Endothelial cell of umbilical vein (primary cell): Measurements from ENCODE around the gene ETS1. TPM values are rescaled to one million over a fixed set of nuclear protein-coding genes. Genes with fewer than 3 reads are reported as not detected.

ENCODE experiments used
- BruUV-seq: library from RNA; stranded (reverse); fragments of 400-500 nt; replicated peaks from 2 replicates; lab custom pipeline; 2021; lab: Mats Ljungman, UMichigan
- CTCF ChIA-PET: fragments of 300-600, 350-600 bp; sonication (Branson Sonifier 250); formaldehyde crosslinking; loops from one replicate; lab custom pipeline; 2021; ENCODE audit warnings: antibody characterized with exemption, inconsistent platforms; lab: Charles Lee
- POLR2A ChIA-PET: fragments of 300-600, 350-600 bp; sonication (Branson Sonifier 250); formaldehyde crosslinking; loops from one replicate; lab custom pipeline; 2021; ENCODE audit warnings: antibody characterized with exemption, inconsistent platforms; lab: Charles Lee
- DNase-seq: peaks from one replicate; pipeline ENCODE4 v3.0.0-alpha.2; 2011; ENCODE audit warnings: low read depth, low spot score
- FAIRE-seq: peaks from 2 replicates; lab custom pipeline; 2011; peaks lifted over from hg19 to GRCh38; lab: Jason Lieb, UNC
- H2AFZ ChIP-seq: 2 replicates; pipeline ENCODE4 v1.6.0; 2012; ENCODE audit warnings: low read depth, low read length, control low read depth, inconsistent platforms
- H3K27ac ChIP-seq: 2 replicates; pipeline ENCODE4 v1.5.1; 2011; ENCODE audit warnings: low read depth, mild to moderate bottlenecking, control low read depth, low read length, moderate library complexity; ENCODE audit not compliant: insufficient read depth
- H3K27me3 ChIP-seq, 2 experiments: 2 replicates each; pipeline versions ENCODE4 v1.6.0 to v1.6.1; 2011; ENCODE audit warnings: low read length in 2 of 2, mixed read lengths in 1 of 2; ENCODE audit not compliant: control insufficient read depth in 2 of 2, insufficient read depth in 2 of 2
- H3K36me3 ChIP-seq, 2 experiments: 2 replicates in 1 of 2; 3 replicates in 1 of 2; pipeline ENCODE4 v1.5.1; 2011; ENCODE audit warnings: low read length in 2 of 2, mild to moderate bottlenecking in 1 of 2, moderate library complexity in 1 of 2; ENCODE audit not compliant: control insufficient read depth in 2 of 2, insufficient read depth in 2 of 2; ENCODE audit errors: extremely low read depth in 1 of 2
- H3K4me1 ChIP-seq: 3 replicates; pipeline ENCODE4 v1.5.1; 2011; ENCODE audit warnings: mild to moderate bottlenecking, low read length; ENCODE audit not compliant: control insufficient read depth, insufficient read depth; ENCODE audit errors: extremely low read depth
- H3K4me2 ChIP-seq: 2 replicates; pipeline ENCODE4 v1.6.1; 2011; ENCODE audit warnings: low read length, control low read depth, mixed read lengths; ENCODE audit not compliant: insufficient read depth
- H3K4me3 ChIP-seq, 3 experiments: fragments of 200-600 bp in 1 of 3; sonication (generic), shearing (Covaris generic) in 1 of 3; replicated peaks in 1 of 3; 2 replicates each; pipeline ENCODE4 v1.5.1; 2011 to 2016; ENCODE audit warnings: control low read depth in 3 of 3, low read length in 3 of 3, mild to moderate bottlenecking in 2 of 3, inconsistent platforms in 1 of 3, low read depth in 1 of 3, moderate library complexity in 1 of 3; ENCODE audit not compliant: insufficient read depth in 1 of 3
- H3K79me2 ChIP-seq: 2 replicates; pipeline ENCODE4 v1.6.0; 2012; ENCODE audit warnings: low read length, inconsistent platforms; ENCODE audit not compliant: control insufficient read depth, insufficient read depth
- H3K9ac ChIP-seq: replicated peaks from 2 replicates; pipeline ENCODE3; 2011; ENCODE audit warnings: low read length, control low read depth; ENCODE audit not compliant: insufficient read depth; ENCODE audit errors: extremely low read depth
- H3K9me1 ChIP-seq: replicated peaks from 3 replicates; pipeline ENCODE4 v1.6.0; 2011; ENCODE audit warnings: mild to moderate bottlenecking, low read length; ENCODE audit not compliant: control insufficient read depth, insufficient read depth; ENCODE audit errors: extremely low read depth
- H3K9me3 ChIP-seq: replicated peaks from 2 replicates; pipeline ENCODE4 v1.5.1; 2012; ENCODE audit warnings: low read length, inconsistent platforms; ENCODE audit not compliant: control insufficient read depth, insufficient read depth
- H4K20me1 ChIP-seq: replicated peaks from 2 replicates; pipeline ENCODE3; 2011; ENCODE audit warnings: mild to moderate bottlenecking, low read length; ENCODE audit not compliant: control insufficient read depth, insufficient read depth; ENCODE audit errors: extremely low read depth
- CTCF ChIP-seq, 2 donors: IDR thresholded peaks; 1 replicate in 1 of 2; 2 replicates in 1 of 2; pipeline ENCODE4 v1.5.1; 2011; ENCODE audit warnings: low read length in 2 of 2, mild to moderate bottlenecking in 2 of 2, moderate library complexity in 2 of 2, control low read depth in 1 of 2, inconsistent platforms in 1 of 2, low read depth in 1 of 2; ENCODE audit not compliant: insufficient read depth in 1 of 2; ENCODE audit errors: extremely low read depth in 1 of 2
- EZH2 ChIP-seq: IDR thresholded peaks from 2 replicates; pipeline ENCODE4 v1.6.1; 2012; ENCODE audit warnings: borderline replicate concordance, low read depth, mild to moderate bottlenecking, moderate library complexity, low read length, inconsistent platforms; ENCODE audit not compliant: severe bottlenecking
- FOS ChIP-seq: IDR thresholded peaks from 2 replicates; pipeline ENCODE4 v1.6.1; 2011; ENCODE audit warnings: mild to moderate bottlenecking, low read length, moderate library complexity, borderline replicate concordance; ENCODE audit not compliant: insufficient read depth
- GATA2 ChIP-seq: IDR thresholded peaks from 2 replicates; pipeline ENCODE4 v1.7.0; 2011; ENCODE audit warnings: low read depth, mild to moderate bottlenecking, moderate library complexity, mixed read lengths, low read length; ENCODE audit not compliant: insufficient read length, insufficient read depth
- JUN ChIP-seq: IDR thresholded peaks from 2 replicates; pipeline ENCODE4 v1.6.1; 2011; ENCODE audit warnings: borderline replicate concordance, low read depth; ENCODE audit not compliant: insufficient read length, insufficient read depth
- MAX ChIP-seq: IDR thresholded peaks from 2 replicates; pipeline ENCODE4 v1.6.1; 2011; ENCODE audit not compliant: insufficient read depth, insufficient read length
- MYC ChIP-seq: IDR thresholded peaks from one replicate; pipeline ENCODE4 v1.6.1; 2011; ENCODE audit warnings: mild to moderate bottlenecking, low read depth, low read length
- POLR2A ChIP-seq: IDR thresholded peaks from 2 replicates; pipeline ENCODE4 v1.6.1; 2012; ENCODE audit warnings: low read depth, mild to moderate bottlenecking, control low read depth, low read length
- POLR2AphosphoS5 ChIP-seq: IDR thresholded peaks from 2 replicates; pipeline ENCODE4 v1.6.1; 2012; ENCODE audit warnings: low read depth, mild to moderate bottlenecking, control low read depth, low read length, moderate library complexity; ENCODE audit not compliant: insufficient read depth
- dilution Hi-C: fragments of 300-500 bp; cut with MboI; formaldehyde crosslinking; loops from one replicate; pipeline ENCODE4 v1.15.0; 2019; ENCODE audit warnings: low sequenced_read_pairs; ENCODE audit not compliant: extremely low pct_ligation_motif_present
- intact Hi-C: fragments of 100-400 bp; cut with micrococcal nuclease; formaldehyde crosslinking; loops from one replicate; pipeline ENCODE4 v1.10.0; 2022
- polyA plus RNA-seq, 4 experiments: library from polyadenylated mRNA; depleted of rRNA in 3 of 4; stranded (reverse) in 3 of 4; unstranded in 1 of 4; fragments of >200 nt; gene quantifications; 2 replicates each; pipeline versions ENCODE4 v1.2.1 to v1.2.3, GENCODE V29; 2011 to 2012; ENCODE audit warnings: missing spikeins in 1 of 4
- total RNA-seq: library from RNA; stranded (reverse); gene quantifications from 2 replicates; pipeline ENCODE4 v1.2.3, GENCODE V29; 2021

Gene ETS1
- total and polyA plus RNA-seq, 2 donors (not counting 3 experiments of a cell fraction or from before 2014, with no cell fraction given) = 34.2 to 115 TPM

- H3K9me3 ChIP-seq = no peaks in the 10 kb centered on the region
- H3K36me3 ChIP-seq = no peaks in the 10 kb centered on the region
- FAIRE-seq = no peak
- ChIA-PET POLR2A (interaction anchor here (0.6 kb wide), 1 partner anchor 239 kb away, joined by 4 read pairs; no protein-coding TSS in a partner anchor), CTCF (no interaction called here)
- H3K4me1 ChIP-seq = peaks cover 16% of the 10 kb centered on the region
- no peaks in the 10 kb centered on the region for H3K9me1 ChIP-seq
- H2AFZ ChIP-seq = no peak overlapping the region
- dilution Hi-C loops = no loop called here
- H3K4me3 ChIP-seq = no peak overlapping the region
- no peak overlapping the region for H3K4me2 ChIP-seq
- no peaks in the 10 kb centered on the region for H4K20me1 ChIP-seq
- H3K27me3 ChIP-seq = peaks cover 6 to 10% of the 10 kb centered on the region in 2 experiments
- TF ChIP-seq POLR2A = no peak
- H3K27ac ChIP-seq = no peak overlapping the region
- no peaks in the 10 kb centered on the region for H3K79me2 ChIP-seq
- intact Hi-C loops = loop anchor here (2.0 kb wide), 1 partner anchor 63 kb away; no protein-coding TSS in a partner anchor
- DNase-seq = no peak
- BruUV-seq = no TSS peak
- no peak overlapping the region for H3K9ac ChIP-seq
Measured at GRCh38 chr11:128585498-128586238, 1.7 kb downstream of the ETS1 start.

- no peaks in the 10 kb centered on the region for H3K79me2 ChIP-seq
- no peaks in the 10 kb centered on the region for H3K9me1 ChIP-seq
- H3K36me3 ChIP-seq = no peaks in the 10 kb centered on the region
- H3K4me3 ChIP-seq = no peak overlapping the region
- intact Hi-C loops (no loop called here), dilution Hi-C loops (no loop called here)
- H3K27ac ChIP-seq = no peak overlapping the region
- no TSS peak for BruUV-seq
- ChIA-PET POLR2A (no interaction called here), CTCF (no interaction called here)
- no peak overlapping the region for H3K9ac ChIP-seq
- H3K27me3 ChIP-seq = peaks cover 3 to 8% of the 10 kb centered on the region in 2 experiments
- H3K4me2 ChIP-seq = no peak overlapping the region
- DNase-seq (no peak), FAIRE-seq (no peak)
- peaks cover 28% of the 10 kb centered on the region for H3K4me1 ChIP-seq
- H2AFZ ChIP-seq = no peak overlapping the region
- TF ChIP-seq JUN (no peak), CTCF (IDR thresholded peaks at IDR 0.05; ENCODE audit: extremely low read depth in 1 of 2, insufficient read depth in 1 of 2, low read depth in 1 of 2, low read length in 2 of 2) (no peak), MAX (no peak), MYC (no peak), FOS (no peak), POLR2A (no peak), GATA2 (no peak), POLR2AphosphoS5 (no peak), EZH2 (no peak)
- H4K20me1 ChIP-seq = no peaks in the 10 kb centered on the region
- no peaks in the 10 kb centered on the region for H3K9me3 ChIP-seq
Measured at GRCh38 chr11:128584253-128584652, 3.1 kb downstream of the ETS1 start.
